Fibroblast of skin of right quadriceps (primary cell): ENCODE results near the gene FOXP4.

Experiments
- DNase-seq: peaks from one replicate; pipeline ENCODE4 v3.0.0-alpha.2; 2013

FOXP4 gene

GRCh38 chr6:41587131-41587879 lies 41.1 kb downstream of the FOXP4 start:
- DNase-seq: no peak

GRCh38 chr6:41588111-41588510 lies 41.9 kb downstream of the FOXP4 start:
- no peak for DNase-seq

GRCh38 chr6:41589223-41589622 lies 43.0 kb downstream of the FOXP4 start:
- no peak for DNase-seq

DNA sequence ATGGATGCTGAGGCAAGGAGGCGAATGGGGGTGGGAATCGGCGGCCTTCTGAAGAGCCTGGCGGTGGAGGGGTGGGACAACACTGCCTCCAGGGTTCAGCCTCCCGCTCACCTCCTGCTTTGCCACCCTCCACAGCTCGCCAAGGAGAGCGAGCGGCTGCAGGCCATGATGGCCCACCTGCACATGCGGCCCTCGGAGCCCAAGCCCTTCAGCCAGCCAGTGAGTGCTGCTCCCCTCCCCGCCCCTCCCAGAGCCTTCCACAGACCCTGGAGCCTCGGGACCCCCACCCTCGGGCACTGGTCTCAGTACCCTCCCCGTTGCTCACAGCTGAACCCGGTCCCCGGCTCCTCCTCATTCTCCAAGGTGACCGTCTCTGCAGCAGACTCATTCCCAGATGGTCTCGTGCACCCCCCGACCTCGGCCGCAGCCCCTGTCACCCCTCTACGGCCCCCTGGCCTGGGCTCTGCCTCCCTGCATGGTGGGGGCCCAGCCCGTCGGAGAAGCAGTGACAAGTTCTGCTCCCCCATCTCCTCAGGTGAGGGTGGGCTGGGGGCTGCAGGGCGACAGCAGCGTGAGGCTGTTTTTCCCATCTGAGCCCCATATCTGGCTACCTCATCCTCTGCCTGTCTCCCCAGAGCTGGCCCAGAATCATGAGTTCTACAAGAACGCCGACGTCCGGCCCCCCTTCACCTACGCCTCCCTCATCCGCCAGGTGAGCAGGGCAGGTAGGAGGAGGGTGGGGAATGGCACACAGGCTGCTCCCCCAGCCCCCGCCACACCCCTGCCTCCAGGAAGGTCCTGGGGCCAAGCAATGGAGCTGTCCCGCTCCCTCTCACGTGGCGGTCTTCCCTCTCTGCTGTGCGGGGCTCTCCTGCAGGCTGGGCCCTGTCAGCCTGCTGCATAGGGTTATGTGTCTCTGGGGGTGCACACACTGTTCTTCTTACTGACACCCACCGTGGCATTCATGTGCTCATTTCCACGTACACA lies 43.7 kb downstream of the FOXP4 start:
- no peak for DNase-seq

GRCh38 chr6:41591122-41591521 lies 44.9 kb downstream of the FOXP4 start:
- DNase-seq: no peak

- peak; percentile 59 for DNase-seq
These were observed 45.8 kb downstream of the FOXP4 start for GRCh38 chr6:41591859-41592502.

GRCh38 chr6:41593406-41593805 lies 47.2 kb downstream of the FOXP4 start:
- no peak for DNase-seq

- DNase-seq: no peak
These were observed 47.7 kb downstream of the FOXP4 start for GRCh38 chr6:41593839-41594238.

GRCh38 chr6:41594326-41594725 lies 48.1 kb downstream of the FOXP4 start:
- DNase-seq: peak; percentile 86

DNA sequence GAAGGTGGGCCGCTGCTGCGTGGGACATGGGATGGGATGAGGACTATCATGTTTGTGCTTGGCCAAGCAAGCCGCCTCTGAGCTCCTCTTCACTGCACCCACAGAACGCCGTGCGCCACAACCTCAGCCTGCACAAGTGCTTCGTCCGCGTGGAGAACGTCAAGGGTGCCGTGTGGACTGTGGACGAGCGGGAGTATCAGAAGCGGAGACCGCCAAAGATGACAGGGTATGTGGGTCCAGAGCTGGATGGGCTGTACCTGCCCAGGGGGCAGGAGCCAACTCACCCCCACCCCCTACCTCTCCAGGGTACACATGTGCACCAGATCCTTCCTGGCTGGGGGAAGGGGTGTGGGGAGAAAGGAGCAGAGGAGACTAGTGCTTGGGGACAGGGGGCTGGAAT lies 48.6 kb downstream of the FOXP4 start:
- no peak for DNase-seq

- no peak for DNase-seq
These were observed 49.0 kb downstream of the FOXP4 start for GRCh38 chr6:41595166-41595565.

DNA sequence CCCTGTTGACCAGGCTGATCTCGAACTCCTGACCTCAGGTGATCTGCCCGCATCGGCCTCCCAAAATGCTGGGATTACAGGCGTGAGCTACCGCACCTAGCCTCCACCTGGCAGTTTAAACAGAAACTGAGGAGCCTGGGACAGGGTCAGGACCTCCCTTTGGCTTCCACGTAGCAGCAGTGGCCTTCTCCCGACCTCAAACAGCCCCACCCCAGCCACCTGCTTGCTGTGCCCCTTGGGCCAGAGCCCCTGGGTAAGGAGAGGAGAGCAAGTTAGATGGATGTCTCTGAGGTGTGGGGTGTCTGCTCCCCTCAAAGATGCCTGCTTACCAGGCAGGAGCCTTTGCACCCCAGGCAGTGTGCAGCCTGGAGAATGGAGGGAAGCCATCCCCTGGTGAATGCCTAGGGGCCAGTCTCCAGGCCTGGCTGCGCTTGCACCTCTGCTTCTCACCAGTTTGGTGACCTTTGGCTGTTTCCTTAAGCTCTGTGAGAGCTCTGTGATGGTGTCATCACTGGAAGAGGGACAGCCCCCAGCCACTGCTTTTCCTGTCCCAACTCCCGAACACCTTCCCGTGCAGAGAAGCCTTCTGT lies 50.0 kb downstream of the FOXP4 start:
- DNase-seq: no peak

DNA sequence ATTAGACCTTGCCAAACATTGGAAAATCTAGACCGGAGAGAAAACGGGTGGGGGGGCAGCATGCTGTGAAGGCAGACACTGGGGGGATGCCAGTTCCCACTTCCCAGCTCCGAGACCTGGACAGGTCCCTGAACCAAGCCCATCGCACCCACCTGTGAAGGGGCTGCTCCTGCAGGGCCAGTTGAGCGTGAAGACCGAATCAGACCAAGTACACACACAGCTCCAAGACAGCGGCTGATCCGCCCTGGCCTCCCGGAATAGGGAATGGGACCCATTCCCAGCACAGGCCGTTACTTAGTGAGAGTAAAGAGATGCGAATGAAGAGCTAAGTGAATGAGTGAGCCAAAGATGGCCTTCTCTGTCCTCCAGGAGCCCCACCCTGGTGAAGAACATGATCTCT lies 50.6 kb downstream of the FOXP4 start:
- no peak for DNase-seq

DNA sequence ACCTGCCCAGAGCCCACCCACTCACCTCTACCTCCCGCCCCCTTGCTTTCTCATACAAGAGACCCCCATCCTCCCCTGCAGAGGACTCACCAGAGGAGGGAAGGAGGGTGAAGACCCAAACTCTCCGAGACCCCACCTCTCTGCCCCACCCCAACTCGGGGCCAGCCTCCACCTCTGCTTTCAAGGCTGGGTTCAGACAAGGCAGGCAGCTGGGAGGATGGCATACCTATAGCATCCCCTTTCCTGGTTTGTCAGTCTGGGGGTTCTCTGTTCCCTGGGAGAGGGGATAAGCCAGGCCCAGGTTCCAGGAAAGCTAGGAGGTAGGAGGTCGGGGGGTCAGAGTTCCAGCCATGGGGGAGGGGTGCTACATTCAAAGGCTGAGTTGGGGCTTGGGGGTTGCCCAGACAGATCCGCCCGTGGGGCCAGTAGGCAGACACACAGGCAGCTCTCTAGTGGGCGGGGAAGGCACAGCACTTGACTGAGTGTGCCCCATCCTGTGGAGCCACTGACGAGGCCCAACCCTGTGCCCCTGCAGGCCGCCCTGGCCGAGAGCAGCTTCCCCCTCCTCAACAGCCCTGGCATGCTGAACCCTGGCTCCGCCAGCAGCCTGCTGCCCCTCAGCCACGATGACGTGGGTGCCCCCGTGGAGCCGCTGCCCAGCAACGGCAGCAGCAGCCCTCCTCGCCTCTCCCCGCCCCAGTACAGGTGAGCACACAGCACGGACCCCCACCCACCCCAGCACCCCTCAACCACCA lies 51.2 kb downstream of the FOXP4 start:
- DNase-seq: no peak

DNA sequence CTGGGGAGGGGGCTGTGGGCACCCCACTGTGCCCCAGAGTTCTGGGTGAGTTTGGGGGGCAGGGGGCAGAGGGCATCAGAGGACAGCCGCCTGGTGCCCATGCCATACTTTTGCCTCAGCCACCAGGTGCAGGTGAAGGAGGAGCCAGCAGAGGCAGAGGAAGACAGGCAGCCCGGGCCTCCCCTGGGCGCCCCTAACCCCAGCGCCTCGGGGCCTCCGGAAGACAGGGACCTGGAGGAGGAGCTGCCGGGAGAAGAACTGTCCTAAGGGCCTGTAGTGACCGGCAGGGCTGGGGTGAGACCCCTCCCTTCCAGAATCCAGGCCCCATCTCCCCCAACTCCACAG lies 52.5 kb downstream of the FOXP4 start:
- no peak for DNase-seq

- DNase-seq: no peak
These were observed 53.1 kb downstream of the FOXP4 start for GRCh38 chr6:41599015-41599851.

- DNase-seq: no peak
These were observed 53.8 kb downstream of the FOXP4 start for GRCh38 chr6:41599852-41600445.

DNA sequence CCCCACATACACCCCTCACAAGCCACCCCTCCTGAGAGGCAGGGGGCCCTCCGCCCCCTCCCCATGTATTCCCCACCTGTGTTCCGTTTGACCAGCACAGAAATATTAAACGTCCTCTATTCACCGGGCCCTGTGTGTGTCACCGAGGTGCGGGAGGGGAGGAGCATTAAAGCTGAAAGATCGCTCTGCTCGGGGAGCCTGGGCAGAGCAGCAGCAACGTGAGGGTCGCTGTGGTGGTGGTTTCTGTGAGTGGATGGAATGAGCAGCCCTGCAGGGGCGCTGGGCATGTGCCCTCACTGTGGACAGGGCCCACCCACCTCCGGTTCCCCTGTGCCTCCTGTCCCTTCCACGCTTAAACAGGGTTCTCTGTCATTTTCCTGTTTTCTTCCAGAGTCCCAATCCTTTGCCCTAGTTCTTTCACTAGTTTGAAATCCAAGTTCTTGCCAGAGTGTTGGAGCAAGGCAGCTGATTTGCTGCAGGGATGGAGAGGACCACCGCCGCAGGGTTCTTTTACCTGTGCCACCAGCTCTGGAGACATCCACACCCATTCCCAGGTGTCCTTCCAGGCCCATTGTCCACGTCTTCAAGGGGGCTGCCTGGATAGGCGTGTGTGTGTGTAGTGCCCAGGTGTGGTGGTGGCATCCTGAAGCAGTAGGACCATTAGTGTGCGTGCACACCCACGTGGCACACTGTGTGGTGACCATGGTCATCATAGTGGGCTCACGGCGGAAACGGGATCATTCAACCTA lies 54.5 kb downstream of the FOXP4 start:
- DNase-seq: no peak

- no peak for DNase-seq
These were observed 55.0 kb downstream of the FOXP4 start for GRCh38 chr6:41601248-41601549.

GRCh38 chr6:41602422-41602743 lies 56.2 kb downstream of the FOXP4 start:
- no peak for DNase-seq
